ENCODE data around the gene CCL4L2.
"Not testable (repeated sequence)": the region's sequence is repeated elsewhere in the genome, so short reads cannot be mapped to it uniquely, and the experiment has no call there.

CCL4L2 gene

GRCh38 chr17:36221581-36222100 lies 10.8 kb downstream of the CCL4L2 start:
- not testable (repeated sequence) for DNase-seq (ENCODE audit: low spot score)

- DNase-seq (ENCODE audit: low spot score): not testable (repeated sequence)
Observed at GRCh38 chr17:36222967-36223366, 12.1 kb downstream of the CCL4L2 start.

- DNase-seq (ENCODE audit: low spot score): not testable (repeated sequence)
Observed at GRCh38 chr17:36229644-36230043, 18.8 kb downstream of the CCL4L2 start.

GRCh38 chr17:36242046-36242445 lies 31.2 kb downstream of the CCL4L2 start:
- DNase-seq (ENCODE audit: low spot score): not testable (repeated sequence)
